ENCODE results near the gene HSDL2. TPM values are rescaled to one million over a fixed set of nuclear protein-coding genes. Genes with fewer than 3 reads are reported as not detected.
A peak's percentile ranks its signal among the peaks of the same experiment; 100 is the strongest.

The HSDL2 gene
- total RNA-seq, 1 experiment from 2014 or later: 24.4 TPM

DNA sequence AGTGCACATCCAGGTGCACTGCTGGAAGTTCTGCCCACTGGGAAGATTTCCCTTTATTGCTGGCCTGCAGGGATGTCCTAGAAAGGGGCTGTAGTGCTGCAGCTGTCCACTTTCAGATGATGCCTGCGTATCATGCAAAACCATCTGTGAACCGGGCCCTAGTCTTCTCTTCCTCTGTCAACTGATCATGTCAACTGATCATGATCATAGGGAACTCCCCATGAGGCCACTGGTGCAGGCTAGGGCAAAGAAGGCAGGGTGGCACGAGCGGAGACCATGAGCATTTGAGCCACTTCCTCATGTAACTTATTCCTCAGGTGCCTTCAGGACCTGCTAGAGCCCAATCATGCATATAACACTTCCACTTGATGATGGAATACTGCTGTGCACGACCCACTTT lies 4.5 kb upstream of the HSDL2 start:
- intact Hi-C loops (cut with micrococcal nuclease; ENCODE audit: unreplicated experiment): no loop called here
- BruUV-seq (replicated peaks): no TSS peak
- no peak overlapping the region for H3K4me3 Mint-ChIP-seq (ENCODE audit: low read depth, unreplicated experiment)
- CTCF ChIA-PET: no interaction called here
- H3K27ac Mint-ChIP-seq (ENCODE audit: unreplicated experiment): no peak overlapping the region
- no peak for DNase-seq
- H3K27me3 Mint-ChIP-seq (ENCODE audit: unreplicated experiment): no peaks in the 10 kb centered on the region
- H3K4me1 Mint-ChIP-seq (ENCODE audit: low read depth, unreplicated experiment): peaks cover 11% of the 10 kb centered on the region
- TF ChIP-seq, protein P1, sequence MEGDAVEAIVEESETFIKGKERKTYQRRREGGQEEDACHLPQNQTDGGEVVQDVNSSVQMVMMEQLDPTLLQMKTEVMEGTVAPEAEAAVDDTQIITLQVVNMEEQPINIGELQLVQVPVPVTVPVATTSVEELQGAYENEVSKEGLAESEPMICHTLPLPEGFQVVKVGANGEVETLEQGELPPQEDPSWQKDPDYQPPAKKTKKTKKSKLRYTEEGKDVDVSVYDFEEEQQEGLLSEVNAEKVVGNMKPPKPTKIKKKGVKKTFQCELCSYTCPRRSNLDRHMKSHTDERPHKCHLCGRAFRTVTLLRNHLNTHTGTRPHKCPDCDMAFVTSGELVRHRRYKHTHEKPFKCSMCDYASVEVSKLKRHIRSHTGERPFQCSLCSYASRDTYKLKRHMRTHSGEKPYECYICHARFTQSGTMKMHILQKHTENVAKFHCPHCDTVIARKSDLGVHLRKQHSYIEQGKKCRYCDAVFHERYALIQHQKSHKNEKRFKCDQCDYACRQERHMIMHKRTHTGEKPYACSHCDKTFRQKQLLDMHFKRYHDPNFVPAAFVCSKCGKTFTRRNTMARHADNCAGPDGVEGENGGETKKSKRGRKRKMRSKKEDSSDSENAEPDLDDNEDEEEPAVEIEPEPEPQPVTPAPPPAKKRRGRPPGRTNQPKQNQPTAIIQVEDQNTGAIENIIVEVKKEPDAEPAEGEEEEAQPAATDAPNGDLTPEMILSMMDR (IDR thresholded peaks at IDR 0.05; ENCODE audit: unreplicated experiment): no peak
- H3K9me3 Mint-ChIP-seq (ENCODE audit: low read depth, unreplicated experiment): no peaks in the 10 kb centered on the region
- peaks cover 19% of the 10 kb centered on the region for H3K36me3 Mint-ChIP-seq (ENCODE audit: insufficient read depth, unreplicated experiment)

DNA sequence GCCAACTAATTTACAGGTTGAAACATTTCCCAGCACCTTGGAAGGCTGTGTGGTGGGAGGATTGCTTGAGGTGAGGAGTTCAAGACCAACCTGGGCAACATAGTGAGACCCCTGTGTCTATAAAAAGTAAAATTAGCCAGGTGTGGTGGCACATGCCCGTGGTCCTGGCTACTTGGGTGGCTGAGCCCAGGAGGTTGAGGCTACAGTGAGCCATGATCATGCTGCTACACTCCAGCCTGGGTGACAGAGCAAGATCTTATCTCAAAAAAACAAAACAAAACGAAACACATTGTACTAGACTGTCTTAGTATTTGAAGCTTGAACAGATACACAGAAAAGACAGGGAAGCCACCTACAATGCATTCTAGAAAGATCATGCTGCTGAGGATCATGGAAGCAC lies 2.8 kb upstream of the HSDL2 start:
- Mint-ChIP-seq H3K36me3 (ENCODE audit: insufficient read depth, unreplicated experiment) (peaks cover 30% of the 10 kb centered on the region), H3K27ac (ENCODE audit: unreplicated experiment) (no peak overlapping the region), H3K4me3 (ENCODE audit: low read depth, unreplicated experiment) (no peak overlapping the region), H3K27me3 (ENCODE audit: unreplicated experiment) (no peaks in the 10 kb centered on the region), H3K4me1 (ENCODE audit: low read depth, unreplicated experiment) (peaks cover 20% of the 10 kb centered on the region), H3K9me3 (ENCODE audit: low read depth, unreplicated experiment) (no peaks in the 10 kb centered on the region)
- BruUV-seq (replicated peaks): no TSS peak
- TF ChIP-seq, protein P1 (IDR thresholded peaks at IDR 0.05; ENCODE audit: unreplicated experiment): no peak
- no peak for DNase-seq
- CTCF ChIA-PET: no interaction called here
- intact Hi-C loops (cut with micrococcal nuclease; ENCODE audit: unreplicated experiment): no loop called here

DNA sequence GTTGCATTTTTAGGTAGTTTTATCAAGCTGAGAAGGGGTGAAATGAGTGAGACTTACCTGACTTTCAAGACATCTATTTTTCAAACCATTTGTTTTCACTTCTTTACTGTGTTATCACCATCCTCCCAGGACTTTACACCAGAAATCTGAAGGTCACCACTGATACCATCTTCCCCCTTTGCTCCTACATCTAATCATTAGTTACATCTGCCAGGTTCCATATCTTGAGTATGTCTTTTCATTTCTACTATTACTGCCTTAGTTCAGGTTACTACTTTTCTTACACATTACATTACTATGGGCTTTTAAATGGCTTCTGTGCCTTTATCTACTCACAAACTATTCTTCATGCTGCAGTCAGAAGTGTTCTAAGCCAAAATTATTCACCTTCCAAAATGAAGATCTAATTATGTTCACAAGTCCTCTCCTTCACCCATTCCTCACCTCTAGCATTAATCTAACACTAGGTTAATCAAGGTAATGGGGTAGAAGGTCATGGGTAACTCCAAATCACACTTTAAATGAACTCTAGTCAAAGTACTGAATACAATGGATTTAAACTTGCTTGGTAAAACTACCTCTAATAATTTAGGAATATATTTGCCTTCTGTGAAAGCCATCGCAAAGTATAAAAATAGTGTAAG lies 2.1 kb upstream of the HSDL2 start:
- Mint-ChIP-seq H3K27ac (ENCODE audit: unreplicated experiment) (peak overlapping the region; percentile 13), H3K27me3 (ENCODE audit: unreplicated experiment) (no peaks in the 10 kb centered on the region), H3K36me3 (ENCODE audit: insufficient read depth, unreplicated experiment) (peaks cover 30% of the 10 kb centered on the region), H3K9me3 (ENCODE audit: low read depth, unreplicated experiment) (no peaks in the 10 kb centered on the region), H3K4me3 (ENCODE audit: low read depth, unreplicated experiment) (peak overlapping the region; percentile 94), H3K4me1 (ENCODE audit: low read depth, unreplicated experiment) (peaks cover 20% of the 10 kb centered on the region)
- CTCF ChIA-PET: no interaction called here
- no TSS peak for BruUV-seq (replicated peaks)
- no peak for DNase-seq
- TF ChIP-seq, protein P1 (IDR thresholded peaks at IDR 0.05; ENCODE audit: unreplicated experiment): no peak
- intact Hi-C loops (cut with micrococcal nuclease; ENCODE audit: unreplicated experiment): no loop called here

DNA sequence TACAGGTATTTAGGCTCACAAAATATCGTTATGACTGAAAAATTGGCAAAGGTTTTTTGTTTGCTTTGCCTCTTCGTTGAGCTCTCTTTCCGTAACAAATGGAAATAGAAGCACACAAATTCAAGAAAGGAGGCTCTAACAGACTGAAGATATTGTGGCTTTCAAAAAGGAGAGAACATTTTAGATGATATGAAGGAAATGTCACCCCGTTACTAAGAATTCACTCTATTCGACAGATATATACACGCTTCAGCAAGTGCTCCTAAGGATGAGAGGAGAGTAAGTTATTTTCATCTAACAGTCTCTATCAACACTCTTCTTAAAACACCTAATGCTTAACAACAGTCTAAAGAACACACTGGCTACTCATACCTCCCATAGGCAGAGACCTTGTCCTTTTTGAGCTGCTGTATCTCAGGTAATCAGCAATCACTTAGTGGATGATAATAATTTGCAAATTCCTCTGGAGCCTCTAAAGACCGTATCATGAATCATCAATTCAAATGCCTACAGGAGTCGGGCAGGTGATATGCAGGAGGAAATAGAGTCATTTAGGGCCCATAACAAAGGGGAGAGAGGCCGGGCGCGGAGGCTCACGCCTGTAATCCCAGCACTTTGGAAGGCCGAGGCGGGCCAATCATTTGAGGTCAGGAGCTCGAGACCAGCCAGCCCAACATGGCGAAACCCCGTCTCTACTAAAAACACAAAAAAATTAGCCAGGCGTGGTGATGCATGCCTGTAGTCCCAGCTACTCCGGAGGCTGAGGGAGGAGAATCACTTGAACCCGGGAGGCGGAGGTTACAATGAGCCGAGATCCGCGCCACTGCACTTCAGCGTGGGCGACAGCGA lies 1.4 kb upstream of the HSDL2 start:
- Mint-ChIP-seq H3K27ac (ENCODE audit: unreplicated experiment) (peak overlapping the region; percentile 86), H3K36me3 (ENCODE audit: insufficient read depth, unreplicated experiment) (peaks cover 30% of the 10 kb centered on the region), H3K4me1 (ENCODE audit: low read depth, unreplicated experiment) (peaks cover 20% of the 10 kb centered on the region), H3K9me3 (ENCODE audit: low read depth, unreplicated experiment) (no peaks in the 10 kb centered on the region), H3K27me3 (ENCODE audit: unreplicated experiment) (no peaks in the 10 kb centered on the region), H3K4me3 (ENCODE audit: low read depth, unreplicated experiment) (peak overlapping the region; percentile 94)
- CTCF ChIA-PET: no interaction called here
- TF ChIP-seq, protein P1 (IDR thresholded peaks at IDR 0.05; ENCODE audit: unreplicated experiment): no peak
- DNase-seq: no peak
- intact Hi-C loops (cut with micrococcal nuclease; ENCODE audit: unreplicated experiment): no loop called here
- no TSS peak for BruUV-seq (replicated peaks)
